GM18873 (cell line): Measurements from ENCODE around the gene RFWD3.
A peak's percentile ranks its signal among the peaks of the same experiment; 100 is the strongest.

Experiments
- ATAC-seq: cut with Tn5 transposase; IDR thresholded peaks from one replicate; pipeline ENCODE4 v1.9.1; 2021; ENCODE audit warnings: mild to moderate bottlenecking, moderate library complexity, moderate number of reproducible peaks; ENCODE audit not compliant: unreplicated experiment, low FRiP score

RFWD3 gene, protein sequence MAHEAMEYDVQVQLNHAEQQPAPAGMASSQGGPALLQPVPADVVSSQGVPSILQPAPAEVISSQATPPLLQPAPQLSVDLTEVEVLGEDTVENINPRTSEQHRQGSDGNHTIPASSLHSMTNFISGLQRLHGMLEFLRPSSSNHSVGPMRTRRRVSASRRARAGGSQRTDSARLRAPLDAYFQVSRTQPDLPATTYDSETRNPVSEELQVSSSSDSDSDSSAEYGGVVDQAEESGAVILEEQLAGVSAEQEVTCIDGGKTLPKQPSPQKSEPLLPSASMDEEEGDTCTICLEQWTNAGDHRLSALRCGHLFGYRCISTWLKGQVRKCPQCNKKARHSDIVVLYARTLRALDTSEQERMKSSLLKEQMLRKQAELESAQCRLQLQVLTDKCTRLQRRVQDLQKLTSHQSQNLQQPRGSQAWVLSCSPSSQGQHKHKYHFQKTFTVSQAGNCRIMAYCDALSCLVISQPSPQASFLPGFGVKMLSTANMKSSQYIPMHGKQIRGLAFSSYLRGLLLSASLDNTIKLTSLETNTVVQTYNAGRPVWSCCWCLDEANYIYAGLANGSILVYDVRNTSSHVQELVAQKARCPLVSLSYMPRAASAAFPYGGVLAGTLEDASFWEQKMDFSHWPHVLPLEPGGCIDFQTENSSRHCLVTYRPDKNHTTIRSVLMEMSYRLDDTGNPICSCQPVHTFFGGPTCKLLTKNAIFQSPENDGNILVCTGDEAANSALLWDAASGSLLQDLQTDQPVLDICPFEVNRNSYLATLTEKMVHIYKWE

DNA sequence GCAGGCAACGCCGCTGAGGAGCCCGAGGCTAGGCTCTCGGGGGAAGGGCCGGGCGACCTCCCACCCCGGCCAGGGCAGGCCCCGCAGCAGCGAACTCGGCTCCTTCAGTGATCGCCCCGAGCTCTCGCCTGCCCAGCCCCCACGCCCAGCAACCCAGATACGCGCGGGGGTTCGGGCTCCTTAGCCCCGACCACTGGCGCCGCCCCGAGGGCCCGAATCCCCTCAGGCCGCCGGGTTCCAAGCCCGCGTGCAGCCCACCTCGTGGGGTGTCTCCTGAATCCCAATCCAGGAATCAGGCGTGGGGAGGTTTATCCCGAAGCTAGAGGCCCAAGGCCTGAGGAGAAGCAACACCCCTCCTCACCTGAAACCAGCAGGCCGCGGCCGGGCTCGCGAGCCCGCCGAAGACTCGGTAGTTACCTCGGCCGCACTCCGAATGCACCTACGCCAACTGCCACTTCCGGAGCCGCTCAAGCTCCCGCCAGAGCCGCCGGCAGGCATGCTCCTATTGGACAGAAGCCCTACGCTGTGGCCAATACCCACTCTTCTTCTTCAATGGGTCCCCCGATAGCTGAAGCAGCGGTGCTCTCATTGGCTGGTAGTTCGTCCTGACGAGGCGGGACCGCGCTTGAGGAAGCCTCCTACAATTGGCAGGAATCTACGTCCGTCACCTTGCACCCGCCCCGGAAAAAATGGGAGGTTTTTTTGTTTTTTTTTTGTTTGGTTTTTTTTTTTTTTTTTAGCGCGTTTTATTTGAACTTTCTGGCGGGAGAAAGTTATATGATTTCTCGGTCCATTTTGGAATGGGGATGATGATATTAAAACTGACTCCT, at the start of gene RFWD3:
RFWD3 (minus strand) TSS at position 453 of the 830 bp plus-strand sequence. CDS start 5,428 bp downstream, outside the sequence.
- ATAC-seq: peak; percentile 100

GRCh38 chr16:74716355-74716754, 49.7 kb upstream of the RFWD3 start:
- no peak for ATAC-seq

GRCh38 chr16:74713876-74714275, 47.2 kb upstream of the RFWD3 start:
- no peak for ATAC-seq

GRCh38 chr16:74713325-74713724, 46.6 kb upstream of the RFWD3 start:
- ATAC-seq: no peak

- ATAC-seq: no peak
Observed at GRCh38 chr16:74711938-74712337, 45.3 kb upstream of the RFWD3 start.

DNA sequence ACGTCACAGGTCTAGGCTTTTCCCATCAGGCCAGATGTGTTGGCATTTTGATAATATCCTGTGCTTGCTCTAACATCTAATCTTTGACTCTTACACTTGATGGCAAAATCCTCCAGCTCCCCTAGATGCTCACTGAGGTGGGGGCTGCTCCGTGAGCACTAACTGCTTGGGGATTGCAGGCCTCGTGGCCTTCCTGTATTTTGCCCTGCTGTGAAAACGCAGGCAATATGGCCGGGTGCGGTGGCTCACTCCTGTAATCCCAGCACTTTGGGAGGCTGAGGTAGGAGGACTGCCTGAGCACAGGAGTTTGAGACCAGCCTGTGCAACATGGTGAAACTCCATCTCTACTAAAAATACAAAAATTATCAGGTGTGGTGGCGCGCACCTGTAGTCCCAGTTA, 43.7 kb upstream of the RFWD3 start:
- no peak for ATAC-seq

- ATAC-seq: peak; percentile 74
Observed at GRCh38 chr16:74709441-74709877, 42.8 kb upstream of the RFWD3 start.

DNA sequence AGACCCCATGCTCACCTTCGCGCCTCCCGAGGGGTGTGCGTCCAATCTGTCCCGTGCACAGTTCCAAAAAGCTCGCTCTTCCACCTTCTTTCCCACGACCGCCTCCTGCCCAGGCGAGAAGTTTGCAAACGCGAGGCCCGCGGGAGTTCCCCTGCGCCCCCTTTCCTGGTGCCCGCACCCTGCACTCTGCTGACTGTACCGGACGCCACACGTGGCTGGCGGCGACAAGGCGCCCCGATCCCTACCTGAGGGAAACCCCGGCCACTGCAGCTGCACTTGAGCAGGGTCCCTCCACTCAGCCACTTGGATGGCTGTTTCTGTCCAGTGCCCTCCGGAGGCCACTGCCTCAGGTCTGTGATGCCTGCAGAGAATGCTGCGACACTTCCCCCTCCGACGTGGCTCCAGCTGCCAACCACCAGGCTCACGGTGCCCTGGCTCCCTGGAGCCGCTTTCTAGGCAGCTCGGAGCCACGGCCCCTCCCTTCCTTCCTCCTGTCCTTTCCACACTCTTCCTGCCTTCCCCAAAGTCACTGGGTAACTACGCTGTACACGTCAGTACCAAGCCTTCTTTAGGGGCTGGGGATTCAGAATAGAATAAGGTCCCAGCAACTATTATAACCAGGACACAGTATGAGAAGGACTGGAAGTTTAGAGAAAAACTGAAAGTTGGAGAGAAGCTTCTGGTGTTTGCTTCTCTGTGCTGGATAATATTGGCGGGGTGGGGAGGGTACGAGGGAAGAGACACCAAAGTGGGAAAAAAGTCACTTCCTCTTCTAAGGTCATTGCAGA, 34.0 kb upstream of the RFWD3 start, which contains the start of gene MLKL:
MLKL (minus strand) TSS at position 425 of the 788 bp plus-strand sequence. CDS start 5,105 bp downstream, outside the sequence.
- peak; percentile 39 for ATAC-seq

DNA sequence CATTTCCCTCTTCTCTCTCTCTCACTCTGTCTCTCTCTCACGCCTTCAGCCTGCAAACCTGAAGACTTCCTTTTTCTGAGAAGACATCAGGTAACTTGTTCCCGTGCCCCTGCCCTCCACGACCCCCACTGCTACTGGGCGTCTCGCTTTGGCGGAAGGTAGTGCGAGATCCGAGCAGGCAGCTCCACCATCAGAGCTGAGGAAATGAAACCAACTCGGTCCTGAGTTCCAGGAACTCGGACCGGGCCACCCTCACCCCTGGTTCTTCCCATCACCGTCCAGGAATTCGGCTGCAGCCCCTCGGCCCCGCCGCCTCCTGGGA, 33.4 kb upstream of the RFWD3 start:
- ATAC-seq: no peak

DNA sequence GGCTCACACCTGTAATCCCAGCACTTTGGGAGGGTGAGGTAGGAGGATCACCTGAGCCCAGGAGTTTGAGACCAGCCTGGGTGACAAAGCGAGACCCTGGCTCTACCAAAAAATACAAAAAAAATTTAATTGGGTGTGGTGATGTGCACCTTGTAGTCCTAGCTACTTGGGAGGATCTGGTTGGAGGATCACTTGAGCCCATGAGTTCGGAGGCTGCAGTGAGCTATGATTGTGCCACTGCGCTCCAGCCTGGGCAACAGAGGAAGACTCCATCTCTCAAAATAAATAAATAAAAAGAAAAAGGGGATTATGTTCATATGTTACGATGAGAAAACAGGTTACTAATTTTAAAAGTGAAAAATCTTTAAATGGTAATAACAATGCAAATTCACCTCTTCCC, 33.0 kb upstream of the RFWD3 start:
- ATAC-seq: no peak

GRCh38 chr16:74698222-74698621, 31.5 kb upstream of the RFWD3 start:
- no peak for ATAC-seq

- peak; percentile 84 for ATAC-seq
Observed at GRCh38 chr16:74695450-74696422, 29.1 kb upstream of the RFWD3 start.

GRCh38 chr16:74691093-74691855, 24.6 kb upstream of the RFWD3 start:
- ATAC-seq: no peak

GRCh38 chr16:74682556-74682955, 15.9 kb upstream of the RFWD3 start:
- no peak for ATAC-seq

DNA sequence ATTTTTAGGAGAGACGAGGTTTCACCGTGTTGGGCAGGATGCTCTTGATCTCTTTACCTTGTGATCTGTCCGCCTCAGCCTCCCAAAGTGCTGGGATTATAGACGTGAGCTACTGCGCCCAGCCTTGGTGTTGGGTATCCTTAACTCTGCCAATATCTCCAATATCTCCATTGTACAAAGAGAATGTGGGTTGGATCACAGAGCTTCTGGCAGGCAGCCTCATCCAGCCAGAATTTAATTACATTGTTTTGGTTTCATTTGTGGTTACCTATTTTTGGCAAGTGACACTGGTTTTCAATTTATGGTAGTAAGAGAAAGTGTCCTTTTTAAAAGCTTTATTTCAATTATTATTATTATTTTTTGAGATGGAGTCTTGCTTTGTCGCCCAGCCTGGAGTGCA, 14.0 kb upstream of the RFWD3 start:
- ATAC-seq: no peak

DNA sequence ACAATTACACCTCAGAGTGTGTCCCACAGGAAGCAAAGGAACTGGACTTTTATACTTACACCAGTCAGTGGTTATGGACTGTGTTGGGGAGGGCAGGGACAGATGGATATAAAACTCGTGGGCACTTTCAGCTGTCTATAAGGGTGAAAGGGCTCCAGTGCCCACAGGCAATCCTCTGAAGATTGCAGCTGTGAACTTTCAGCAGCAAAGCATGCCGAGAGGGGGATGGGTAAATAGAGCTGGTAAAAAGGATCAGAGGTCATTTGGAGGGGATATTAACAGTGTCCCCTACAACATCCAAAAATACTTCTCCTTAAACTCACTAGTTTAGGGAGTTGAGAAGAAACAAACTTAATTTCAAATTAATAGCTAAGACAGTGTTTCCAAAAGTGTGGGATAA, 13.3 kb upstream of the RFWD3 start:
- no peak for ATAC-seq

DNA sequence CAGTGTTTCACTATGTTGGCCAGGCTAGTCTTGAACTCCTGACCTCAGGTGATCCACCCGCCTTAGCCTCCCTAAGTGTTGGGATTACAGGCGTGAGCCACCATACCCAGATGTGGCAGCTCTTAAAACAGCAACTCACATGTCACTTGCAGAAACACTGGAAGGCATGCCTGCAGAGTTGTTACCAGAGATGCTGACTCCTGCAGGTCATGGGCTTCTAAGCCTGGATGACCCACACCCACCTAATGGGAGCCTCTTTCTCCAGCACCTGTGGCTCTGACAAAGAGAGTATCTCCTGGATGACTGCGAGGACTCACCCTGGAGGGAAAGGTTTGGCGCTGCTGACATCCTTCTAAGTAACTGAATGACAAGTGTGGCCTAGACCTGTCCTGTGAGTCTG, 11.2 kb upstream of the RFWD3 start:
- ATAC-seq: no peak

DNA sequence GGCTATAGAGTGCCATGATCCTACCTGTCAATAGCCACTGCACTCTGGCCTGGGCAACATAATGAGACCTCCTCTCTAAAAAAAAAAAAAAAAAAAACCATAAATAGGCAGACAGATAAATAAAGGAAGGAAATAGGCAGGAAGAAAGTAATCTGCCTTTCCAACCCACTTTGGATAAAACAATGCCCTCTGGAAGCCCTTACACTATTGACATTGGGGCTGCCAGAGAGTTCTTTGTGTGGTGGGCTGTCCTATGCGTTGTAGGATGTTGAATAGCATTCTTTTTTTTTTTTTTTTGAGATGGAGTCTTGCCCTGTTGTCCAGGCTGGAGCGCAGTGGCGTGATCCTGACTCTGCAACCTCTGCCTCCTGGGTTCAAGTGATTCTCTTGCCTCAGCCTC, 7.2 kb upstream of the RFWD3 start:
- ATAC-seq: no peak
